Measurements from ENCODE around the gene ROR2. TPM values are rescaled to one million over a fixed set of nuclear protein-coding genes. Genes with fewer than 3 reads are reported as not detected.
A peak's percentile ranks its signal among the peaks of the same experiment; 100 is the strongest.
"Not testable (repeated sequence)": the region's sequence is repeated elsewhere in the genome, so short reads cannot be mapped to it uniquely, and the experiment has no call there.

ROR2 gene
- polyA plus RNA-seq, 4 donors = 0.54 to 5.6 (median 3.2) TPM; not detected in 1

- Histone ChIP-seq H3K27me3 (ENCODE audit: control insufficient read depth in 3 of 3, insufficient read depth in 3 of 3, low read length in 3 of 3) (no peaks in the 10 kb centered on the region), H3K4me1 (ENCODE audit: control insufficient read depth in 3 of 3, insufficient read depth in 2 of 3, low read depth in 1 of 3, low read length in 2 of 3) (no peaks in the 10 kb centered on the region), H3K9me3 (ENCODE audit: control insufficient read depth in 2 of 2, insufficient read depth in 1 of 2, low read depth in 1 of 2, low read length in 1 of 2) (peaks cover 0 to 9% of the 10 kb centered on the region in 2 donors), H3K27ac (ENCODE audit: low read depth in 1 of 3, low read length in 2 of 3) (no peak overlapping the region), H3K36me3 (ENCODE audit: control insufficient read depth in 3 of 3, insufficient read depth in 2 of 3, low read depth in 1 of 3, low read length in 3 of 3) (no peaks in the 10 kb centered on the region), H3K4me3 (ENCODE audit: low read depth in 1 of 3, low read length in 3 of 3) (no peak overlapping the region)
- WGBS, 3 donors = 77 to 92% (median 82%) methylated on average over 2 of the region's 2 CpGs
- no peak for FAIRE-seq
- DNase-seq = no peak
Measured at GRCh38 chr9:91519520-91520277, 430.3 kb downstream of the ROR2 start.

GRCh38 chr9:91518462-91518861 is 431.6 kb downstream of the ROR2 start:
- no peak for FAIRE-seq
- Histone ChIP-seq H3K27ac (ENCODE audit: low read depth in 1 of 3, low read length in 2 of 3) (no peak overlapping the region), H3K4me3 (ENCODE audit: low read depth in 1 of 3, low read length in 3 of 3) (no peak overlapping the region), H3K27me3 (ENCODE audit: control insufficient read depth in 3 of 3, insufficient read depth in 3 of 3, low read length in 3 of 3) (no peaks in the 10 kb centered on the region), H3K4me1 (ENCODE audit: control insufficient read depth in 3 of 3, insufficient read depth in 2 of 3, low read depth in 1 of 3, low read length in 2 of 3) (no peaks in the 10 kb centered on the region), H3K36me3 (ENCODE audit: control insufficient read depth in 3 of 3, insufficient read depth in 2 of 3, low read depth in 1 of 3, low read length in 3 of 3) (no peaks in the 10 kb centered on the region), H3K9me3 (ENCODE audit: control insufficient read depth in 2 of 2, insufficient read depth in 1 of 2, low read depth in 1 of 2, low read length in 1 of 2) (peaks cover 0 to 3% of the 10 kb centered on the region in 2 donors)
- no peak for DNase-seq
- WGBS, 3 donors = 90 to 93% (median 92%) methylated on average over 5 of the region's 5 CpGs

- H3K36me3 ChIP-seq (ENCODE audit: control insufficient read depth in 3 of 3, insufficient read depth in 2 of 3, low read depth in 1 of 3, low read length in 3 of 3) = no peaks in the 10 kb centered on the region
- WGBS, 3 donors = 81 to 84% (median 82%) methylated on average over 3 of the region's 3 CpGs
Measured at GRCh38 chr9:91517801-91518200, 432.2 kb downstream of the ROR2 start.

GRCh38 chr9:91517332-91517731 is 432.7 kb downstream of the ROR2 start:
- not testable (repeated sequence) for H3K4me1 ChIP-seq (ENCODE audit: control insufficient read depth in 3 of 3, insufficient read depth in 2 of 3, low read depth in 1 of 3, low read length in 2 of 3); H3K27ac ChIP-seq (ENCODE audit: low read depth in 1 of 3, low read length in 2 of 3); H3K9me3 ChIP-seq (ENCODE audit: control insufficient read depth in 2 of 2, insufficient read depth in 1 of 2, low read depth in 1 of 2, low read length in 1 of 2); DNase-seq; H3K36me3 ChIP-seq (ENCODE audit: control insufficient read depth in 3 of 3, insufficient read depth in 2 of 3, low read depth in 1 of 3, low read length in 3 of 3); H3K4me3 ChIP-seq (ENCODE audit: low read depth in 1 of 3, low read length in 3 of 3); H3K27me3 ChIP-seq (ENCODE audit: control insufficient read depth in 3 of 3, insufficient read depth in 3 of 3, low read length in 3 of 3); FAIRE-seq
- WGBS, 3 donors = 84 to 87% (median 86%) methylated on average over 4 of the region's 4 CpGs

More at GRCh38 chr9:91517801-91518200, 432.2 kb downstream of the ROR2 start:
- H3K9me3 ChIP-seq (ENCODE audit: control insufficient read depth in 2 of 2, insufficient read depth in 1 of 2, low read depth in 1 of 2, low read length in 1 of 2) = peaks cover 0 to 3% of the 10 kb centered on the region in 2 donors
- H3K4me1 ChIP-seq (ENCODE audit: control insufficient read depth in 3 of 3, insufficient read depth in 2 of 3, low read depth in 1 of 3, low read length in 2 of 3) = no peaks in the 10 kb centered on the region
- DNase-seq (no peak), FAIRE-seq (no peak)
- no peak overlapping the region for H3K4me3 ChIP-seq (ENCODE audit: low read depth in 1 of 3, low read length in 3 of 3)
- H3K27me3 ChIP-seq (ENCODE audit: control insufficient read depth in 3 of 3, insufficient read depth in 3 of 3, low read length in 3 of 3) = no peaks in the 10 kb centered on the region
- no peak overlapping the region for H3K27ac ChIP-seq (ENCODE audit: low read depth in 1 of 3, low read length in 2 of 3)

- Histone ChIP-seq H3K4me1 (ENCODE audit: control insufficient read depth in 3 of 3, insufficient read depth in 2 of 3, low read depth in 1 of 3, low read length in 2 of 3) (no peaks in the 10 kb centered on the region), H3K9me3 (ENCODE audit: control insufficient read depth in 2 of 2, insufficient read depth in 1 of 2, low read depth in 1 of 2, low read length in 1 of 2) (peaks cover 0 to 3% of the 10 kb centered on the region in 2 donors), H3K36me3 (ENCODE audit: control insufficient read depth in 3 of 3, insufficient read depth in 2 of 3, low read depth in 1 of 3, low read length in 3 of 3) (no peaks in the 10 kb centered on the region), H3K27ac (ENCODE audit: low read depth in 1 of 3, low read length in 2 of 3) (no peak overlapping the region), H3K27me3 (ENCODE audit: control insufficient read depth in 3 of 3, insufficient read depth in 3 of 3, low read length in 3 of 3) (no peaks in the 10 kb centered on the region), H3K4me3 (ENCODE audit: low read depth in 1 of 3, low read length in 3 of 3) (no peak overlapping the region)
- WGBS, 3 donors = 89 to 95% (median 90%) methylated on average over 5 of the region's 5 CpGs
- no peak for DNase-seq
- no peak for FAIRE-seq
Measured at GRCh38 chr9:91516777-91517176, 433.3 kb downstream of the ROR2 start.

GRCh38 chr9:91516081-91516480 is 433.9 kb downstream of the ROR2 start:
- no peaks in the 10 kb centered on the region for H3K36me3 ChIP-seq (ENCODE audit: control insufficient read depth in 3 of 3, insufficient read depth in 2 of 3, low read depth in 1 of 3, low read length in 3 of 3)
- 94 to 95% (median 95%) methylated on average over 4 of the region's 4 CpGs for WGBS, 3 donors
- H3K27ac ChIP-seq (ENCODE audit: low read depth in 1 of 3, low read length in 2 of 3) = no peak overlapping the region
- H3K9me3 ChIP-seq (ENCODE audit: control insufficient read depth in 2 of 2, insufficient read depth in 1 of 2, low read depth in 1 of 2, low read length in 1 of 2) = peaks cover 0 to 3% of the 10 kb centered on the region in 2 donors
- FAIRE-seq (no peak), DNase-seq (no peak)
- H3K4me1 ChIP-seq (ENCODE audit: control insufficient read depth in 3 of 3, insufficient read depth in 2 of 3, low read depth in 1 of 3, low read length in 2 of 3) = no peaks in the 10 kb centered on the region
- H3K27me3 ChIP-seq (ENCODE audit: control insufficient read depth in 3 of 3, insufficient read depth in 3 of 3, low read length in 3 of 3) = no peaks in the 10 kb centered on the region
- H3K4me3 ChIP-seq (ENCODE audit: low read depth in 1 of 3, low read length in 3 of 3) = no peak overlapping the region

- FAIRE-seq = no peak
- 8 to 39% (median 18%) methylated on average over 12 of the region's 12 CpGs for WGBS, 3 donors
Measured at GRCh38 chr9:91515074-91515687, 434.8 kb downstream of the ROR2 start.

More at GRCh38 chr9:91515074-91515687, 434.8 kb downstream of the ROR2 start:
- DNase-seq = peak; percentile 56 to 69
- Histone ChIP-seq H3K27me3 (ENCODE audit: control insufficient read depth in 3 of 3, insufficient read depth in 3 of 3, low read length in 3 of 3) (no peaks in the 10 kb centered on the region), H3K4me1 (ENCODE audit: control insufficient read depth in 3 of 3, insufficient read depth in 2 of 3, low read depth in 1 of 3, low read length in 2 of 3) (no peaks in the 10 kb centered on the region), H3K9me3 (ENCODE audit: control insufficient read depth in 2 of 2, insufficient read depth in 1 of 2, low read depth in 1 of 2, low read length in 1 of 2) (peaks cover 0 to 3% of the 10 kb centered on the region in 2 donors), H3K36me3 (ENCODE audit: control insufficient read depth in 3 of 3, insufficient read depth in 2 of 3, low read depth in 1 of 3, low read length in 3 of 3) (no peaks in the 10 kb centered on the region), H3K27ac (ENCODE audit: low read depth in 1 of 3, low read length in 2 of 3) (peak overlapping the region in 1 of 3 donors; percentile 17), H3K4me3 (ENCODE audit: low read depth in 1 of 3, low read length in 3 of 3) (no peak overlapping the region)

Data from small intestine (tissue), 7 donors.